22Rv1 (cell line): ENCODE results near the gene CCDC180.

ENCODE experiments used
- ZFX ChIP-seq: fragments of 450-650 bp; IDR thresholded peaks from 2 replicates; pipeline ENCODE4 v1.6.1; 2017; ENCODE audit warnings: antibody characterized with exemption, borderline replicate concordance
- TF ChIP-seq, protein P1 (sequence below): fragments of 450-650 bp; IDR thresholded peaks from 2 replicates; pipeline ENCODE4 v1.5.1; 2017; ENCODE audit warnings: mild to moderate bottlenecking

DNA sequence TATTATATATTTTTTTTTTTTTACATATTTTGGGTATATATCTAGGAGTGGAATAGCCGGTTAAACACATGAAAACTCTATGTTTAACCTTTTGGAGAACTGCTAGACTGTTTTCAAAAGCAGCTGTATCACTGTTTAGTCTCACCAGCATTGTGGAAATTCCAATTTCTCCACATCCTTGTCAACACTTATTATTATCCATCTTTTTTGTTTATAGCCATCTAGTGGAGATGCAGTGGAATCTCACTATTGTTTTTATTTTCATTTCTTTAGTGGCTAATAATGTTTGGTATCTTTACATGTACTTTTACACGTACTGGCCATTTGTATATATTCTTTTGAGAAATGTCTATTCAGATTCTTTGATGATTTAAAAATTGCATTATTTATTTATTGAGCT lies 22.7 kb upstream of the CCDC180 start:
- TF ChIP-seq, protein P1, sequence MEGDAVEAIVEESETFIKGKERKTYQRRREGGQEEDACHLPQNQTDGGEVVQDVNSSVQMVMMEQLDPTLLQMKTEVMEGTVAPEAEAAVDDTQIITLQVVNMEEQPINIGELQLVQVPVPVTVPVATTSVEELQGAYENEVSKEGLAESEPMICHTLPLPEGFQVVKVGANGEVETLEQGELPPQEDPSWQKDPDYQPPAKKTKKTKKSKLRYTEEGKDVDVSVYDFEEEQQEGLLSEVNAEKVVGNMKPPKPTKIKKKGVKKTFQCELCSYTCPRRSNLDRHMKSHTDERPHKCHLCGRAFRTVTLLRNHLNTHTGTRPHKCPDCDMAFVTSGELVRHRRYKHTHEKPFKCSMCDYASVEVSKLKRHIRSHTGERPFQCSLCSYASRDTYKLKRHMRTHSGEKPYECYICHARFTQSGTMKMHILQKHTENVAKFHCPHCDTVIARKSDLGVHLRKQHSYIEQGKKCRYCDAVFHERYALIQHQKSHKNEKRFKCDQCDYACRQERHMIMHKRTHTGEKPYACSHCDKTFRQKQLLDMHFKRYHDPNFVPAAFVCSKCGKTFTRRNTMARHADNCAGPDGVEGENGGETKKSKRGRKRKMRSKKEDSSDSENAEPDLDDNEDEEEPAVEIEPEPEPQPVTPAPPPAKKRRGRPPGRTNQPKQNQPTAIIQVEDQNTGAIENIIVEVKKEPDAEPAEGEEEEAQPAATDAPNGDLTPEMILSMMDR, result peak; percentile 21; the same call in 1 of the 2 replicates
- TF ChIP-seq ZFX, result no peak
